CD4-positive, alpha-beta T cell treated with Interferon alpha-2 for 1 hour (primary cell): ENCODE measurements around the gene KLF13.

Experiments
- DNase-seq, 2 donors: peaks; one replicate each; pipeline ENCODE4 v3.0.0-alpha.2; 2020 to 2022

Gene KLF13

GRCh38 chr15:31326156-31326874 lies at the start of gene KLF13:
TSS of gene KLF13 (plus strand) at chr15:31326835. CDS start at chr15:31327213, 378 bp downstream.
- peak; percentile 99 to 100 for DNase-seq

DNA sequence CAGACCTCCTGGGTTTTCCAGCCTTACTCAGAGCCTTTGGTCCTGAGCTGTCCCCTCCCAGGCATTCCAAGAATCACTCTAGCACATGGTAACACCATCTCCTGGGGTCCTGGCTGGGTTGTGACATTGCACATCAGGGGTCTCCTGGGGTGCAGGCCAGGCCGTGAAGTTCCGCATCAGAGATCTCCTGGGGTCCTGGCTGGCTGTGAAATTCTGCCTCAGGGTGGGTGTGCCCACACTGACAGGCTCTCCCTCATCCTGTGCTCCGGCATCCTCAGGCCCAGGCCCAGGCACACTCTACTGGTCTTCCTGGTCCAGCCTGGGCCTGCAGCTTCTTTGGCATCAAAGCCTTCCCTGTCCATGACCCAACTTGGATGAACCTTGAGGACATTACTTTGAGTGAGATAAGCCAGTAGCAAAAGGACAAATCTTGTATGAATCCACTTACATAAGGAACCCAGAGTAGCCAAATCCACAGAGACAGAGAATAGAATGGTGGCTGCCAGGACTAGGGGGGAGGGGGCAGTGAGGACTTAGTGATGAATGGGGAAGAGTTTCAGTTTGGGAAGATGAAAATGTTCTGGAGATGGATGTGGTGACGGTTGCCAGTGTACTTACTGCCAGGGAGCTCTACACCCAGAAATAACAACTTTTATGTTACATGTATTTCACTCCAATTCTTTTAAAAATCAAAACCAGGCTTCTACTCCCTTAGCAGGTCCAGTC lies 49.1 kb upstream of the KLF13 start:
- DNase-seq: no peak

DNA sequence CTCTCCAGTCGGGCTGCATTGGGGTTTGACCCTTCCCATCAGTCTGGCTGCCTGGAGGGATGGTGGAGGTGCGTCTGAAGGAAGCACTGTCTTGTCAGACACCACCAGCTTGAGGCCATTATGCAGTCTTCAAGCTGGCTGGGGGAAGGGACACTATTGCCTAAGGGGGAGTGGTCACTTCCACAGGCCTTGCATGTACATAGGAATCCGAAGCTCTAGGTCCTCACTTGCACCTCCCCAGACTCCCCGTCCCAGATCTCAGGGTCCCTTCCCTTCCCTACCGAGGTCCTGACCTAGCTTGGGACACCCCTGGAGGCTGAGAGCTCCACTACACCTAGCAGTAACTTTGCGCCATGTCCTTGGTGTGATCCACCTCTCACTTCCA lies 48.6 kb upstream of the KLF13 start:
- no peak for DNase-seq

DNA sequence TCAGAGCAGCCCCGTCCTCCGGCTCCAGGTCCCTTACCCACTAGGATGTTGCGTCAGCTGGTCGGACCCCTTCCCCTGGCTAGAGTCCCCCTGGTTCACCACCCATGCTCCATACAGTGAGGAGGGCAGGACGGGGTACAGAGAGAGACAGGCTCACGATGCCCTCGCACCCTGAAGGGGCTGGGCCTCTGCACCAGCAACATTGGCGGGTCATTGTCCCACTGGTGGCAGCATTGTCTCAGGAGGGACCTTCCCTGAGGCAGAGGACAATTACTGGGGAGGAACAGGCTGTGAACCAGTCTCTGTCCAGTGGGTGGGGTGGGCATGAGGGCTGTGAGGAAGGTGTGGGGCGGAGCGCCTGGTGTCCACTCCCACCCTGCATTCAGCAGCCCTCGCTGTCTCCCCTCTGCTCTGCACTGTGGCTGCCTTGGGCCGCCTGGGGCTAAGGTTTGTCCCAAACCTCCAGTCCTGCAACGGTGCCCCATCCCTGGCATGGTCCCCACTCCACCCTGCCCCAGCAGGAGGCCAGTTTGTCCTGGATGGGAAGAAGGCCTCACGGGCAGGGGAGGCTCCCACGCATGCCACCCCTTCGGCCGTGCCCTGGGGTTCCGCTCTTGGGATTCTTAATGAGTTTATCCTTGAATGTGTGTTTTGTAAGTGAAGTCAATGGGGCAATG lies 48.0 kb upstream of the KLF13 start:
- no peak for DNase-seq

DNA sequence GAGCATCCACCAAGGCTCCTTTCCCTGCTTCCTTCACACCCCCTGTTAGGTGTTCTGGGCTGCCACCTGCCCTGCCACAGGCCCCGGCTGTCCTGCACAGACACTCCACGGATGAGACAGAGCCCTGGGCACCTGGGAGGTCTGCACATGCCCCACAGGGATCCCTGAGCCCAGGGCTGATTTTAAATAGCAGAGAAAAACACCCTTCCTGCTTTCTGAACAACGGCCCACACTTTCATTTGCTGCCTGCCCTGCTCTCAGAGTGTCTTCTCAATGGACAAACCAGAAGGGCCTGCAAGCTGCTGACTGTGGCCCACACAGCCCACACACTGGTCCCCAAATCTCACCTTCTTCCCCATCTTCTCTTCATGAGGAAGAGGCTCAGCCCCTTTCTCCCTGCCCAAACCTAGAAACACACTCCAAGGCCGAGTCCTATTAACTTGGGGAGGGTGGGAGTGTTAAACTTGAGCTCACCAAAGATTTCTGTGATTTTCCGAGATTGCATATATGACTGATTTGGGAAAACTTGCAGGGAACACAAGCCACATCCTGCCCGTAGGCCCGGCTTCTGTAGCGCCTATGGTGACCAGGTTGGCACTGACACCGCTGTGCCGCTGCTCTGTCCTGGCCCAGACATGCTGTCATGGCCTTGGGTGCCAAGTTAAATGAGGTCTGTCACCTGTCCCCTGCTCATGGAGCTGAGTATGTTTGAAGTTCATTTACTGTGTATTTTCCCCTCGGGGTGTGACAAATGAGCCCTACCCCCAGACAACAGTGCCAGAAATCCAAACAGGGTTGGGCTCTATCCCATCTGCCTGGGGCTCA lies 47.2 kb upstream of the KLF13 start:
- DNase-seq: no peak

GRCh38 chr15:31280046-31280830 lies 46.4 kb upstream of the KLF13 start:
- DNase-seq: no peak

GRCh38 chr15:31280831-31281216 lies 45.8 kb upstream of the KLF13 start:
- no peak for DNase-seq

- no peak for DNase-seq
Observed at GRCh38 chr15:31283043-31283442, 43.6 kb upstream of the KLF13 start.

GRCh38 chr15:31285772-31286261 lies 40.8 kb upstream of the KLF13 start:
- no peak for DNase-seq

GRCh38 chr15:31291048-31291578 lies 35.5 kb upstream of the KLF13 start:
- DNase-seq: no peak

DNA sequence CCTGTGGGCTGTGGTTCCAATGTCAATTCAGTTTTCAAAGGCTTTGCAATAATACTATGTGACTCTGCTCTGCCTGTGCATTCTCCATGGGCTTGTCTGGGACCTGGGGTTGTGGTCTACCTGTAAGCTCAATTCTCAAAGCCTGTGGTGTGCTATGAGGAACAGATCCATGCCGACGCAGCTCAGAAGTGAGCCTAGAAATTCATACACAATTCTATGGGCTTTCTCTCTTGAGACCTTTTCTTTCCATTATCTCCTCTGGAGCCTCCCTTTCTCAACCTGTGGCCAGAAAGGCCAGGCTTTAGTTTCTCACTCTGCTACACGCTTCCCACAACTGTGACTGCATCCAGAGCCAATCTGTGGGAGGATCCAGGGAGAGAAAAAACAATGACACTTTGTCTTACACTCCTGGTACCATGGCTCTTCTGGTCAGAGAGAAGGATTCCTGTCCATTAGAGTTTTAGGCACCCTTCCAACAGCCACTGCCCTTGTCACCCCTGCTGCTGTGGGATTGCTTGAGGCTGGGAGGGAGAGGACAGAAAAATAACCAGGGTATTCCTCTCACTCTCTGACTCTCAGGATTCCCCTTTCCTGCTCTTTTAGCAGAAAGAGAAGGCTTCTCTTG lies 34.1 kb upstream of the KLF13 start:
- no peak for DNase-seq

DNA sequence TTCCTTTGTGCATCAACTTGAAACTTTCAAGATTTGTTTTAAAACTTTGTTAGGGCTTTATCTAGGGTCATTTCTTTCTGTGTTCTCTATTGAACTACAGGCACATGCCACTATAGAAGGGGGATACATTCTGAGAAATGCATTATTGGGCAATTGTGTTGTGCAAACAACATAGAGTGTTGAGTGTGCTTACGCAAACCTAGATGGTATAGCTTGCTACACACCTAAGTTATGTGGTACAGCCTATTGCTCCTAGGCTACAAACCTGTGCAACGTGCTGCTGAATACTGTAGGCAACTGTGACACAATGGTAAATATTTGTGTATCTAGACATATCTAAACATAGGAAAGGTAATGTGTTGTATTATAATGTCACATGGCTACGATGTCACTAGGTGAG lies 33.0 kb upstream of the KLF13 start:
- no peak for DNase-seq

GRCh38 chr15:31294067-31294466 lies 32.6 kb upstream of the KLF13 start:
- no peak for DNase-seq

GRCh38 chr15:31295658-31296057 lies 31.0 kb upstream of the KLF13 start:
- no peak for DNase-seq

DNA sequence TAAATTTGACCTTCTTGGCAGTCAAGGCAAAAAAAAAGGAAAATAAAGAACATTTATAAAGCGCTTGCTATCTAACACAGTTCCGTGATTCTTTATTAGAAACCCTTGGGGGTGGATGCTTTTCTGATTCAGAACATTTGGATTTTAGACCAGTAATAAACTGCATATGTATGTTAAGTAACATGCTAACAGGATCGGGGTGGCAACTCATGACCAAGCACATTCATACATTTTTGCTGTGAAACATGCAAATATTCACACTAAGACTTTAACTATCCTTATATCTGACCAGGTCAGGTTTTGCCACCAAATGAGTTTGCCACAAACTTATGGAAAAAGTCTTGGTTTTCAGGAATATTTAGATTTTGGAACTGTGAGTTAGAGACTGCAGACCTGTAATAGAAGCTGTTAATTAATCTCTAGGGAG lies 30.4 kb upstream of the KLF13 start:
- no peak for DNase-seq

DNA sequence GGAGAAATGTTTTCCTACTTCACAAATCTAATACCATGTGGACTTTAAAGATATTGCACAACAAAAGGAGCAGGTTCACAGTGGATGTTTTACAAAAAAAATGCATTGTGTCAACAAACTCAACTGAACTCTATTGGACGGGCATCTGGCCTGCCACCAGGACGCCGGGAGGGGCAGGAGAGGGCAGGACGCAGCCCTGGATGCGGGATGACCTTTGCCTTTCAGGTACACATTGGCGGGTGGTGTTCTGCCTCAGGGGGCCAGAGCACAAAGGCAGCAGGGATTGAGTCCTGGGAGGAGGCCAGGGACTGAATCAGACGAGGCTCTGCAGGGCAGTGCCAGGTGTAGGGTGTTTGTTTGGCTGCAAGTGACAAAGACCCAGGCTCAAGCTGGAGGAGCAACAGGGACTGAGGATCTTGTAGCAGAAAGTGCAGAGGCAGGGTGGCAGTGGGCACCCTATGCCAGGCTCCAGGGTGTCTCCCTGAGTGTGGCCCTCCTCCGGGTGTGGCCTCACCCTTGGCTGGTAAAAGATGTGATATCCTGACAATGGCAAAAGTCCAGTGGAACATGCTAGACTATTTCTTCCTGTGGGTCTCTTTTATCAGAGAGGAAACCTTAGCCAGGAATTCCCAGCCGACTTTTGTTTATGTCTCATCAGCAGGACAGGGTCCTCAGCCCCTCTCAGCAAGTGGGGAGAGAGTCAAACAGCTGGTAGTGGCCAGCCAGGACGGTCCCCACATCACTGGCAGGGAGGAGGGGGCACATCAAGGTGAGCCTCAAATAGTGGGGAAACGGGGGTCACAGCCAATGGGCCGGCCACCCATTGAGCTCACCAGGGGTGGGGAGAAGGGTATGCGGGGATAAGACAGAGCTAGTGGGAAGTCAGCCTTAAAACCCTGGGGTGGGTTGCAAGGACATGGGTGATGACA lies 29.7 kb upstream of the KLF13 start:
- DNase-seq: no peak

GRCh38 chr15:31297575-31298456 lies 28.8 kb upstream of the KLF13 start:
- DNase-seq: no peak

DNA sequence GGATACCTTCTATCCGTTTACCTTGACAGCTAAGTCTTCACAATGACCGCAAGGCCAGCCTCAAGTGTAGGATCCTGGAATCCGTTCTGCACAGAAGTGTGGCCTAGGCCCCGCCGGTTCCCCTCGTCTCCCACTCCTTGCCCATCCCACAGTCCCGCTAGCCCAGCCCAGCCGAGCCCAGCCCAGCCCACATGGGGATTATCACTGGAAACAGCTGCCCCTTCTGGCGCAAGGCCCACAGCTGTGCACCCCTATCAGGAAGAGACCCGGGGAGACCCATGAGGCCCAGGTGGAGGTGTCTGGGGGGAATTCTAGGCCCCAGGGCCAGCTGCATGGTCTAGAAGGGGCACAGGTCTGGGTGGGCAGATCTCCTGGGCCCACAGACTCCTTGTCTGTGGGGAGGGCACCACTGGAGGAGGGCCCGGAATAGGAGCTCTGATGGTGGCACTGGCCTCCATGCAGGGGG lies 27.9 kb upstream of the KLF13 start:
- no peak for DNase-seq

- DNase-seq: no peak
Observed at GRCh38 chr15:31300208-31300661, 26.4 kb upstream of the KLF13 start.
